IMR-90 (cell line): ENCODE results near the gene TBC1D4. TPM values are rescaled to one million over a fixed set of nuclear protein-coding genes. Genes with fewer than 3 reads are reported as not detected.
A peak's percentile ranks its signal among the peaks of the same experiment; 100 is the strongest.

Experiments
- ATAC-seq: fragments of 200-7000 bp; cut with Tn5 transposase; 2 replicates; pipeline ENCODE4 v1.9.1; 2020; ENCODE audit warnings: low read depth, mild to moderate bottlenecking, moderate library complexity
- BruUV-seq: library from RNA; stranded (reverse); fragments of 400-500 nt; replicated peaks from 2 replicates; lab custom pipeline; 2021; lab: Mats Ljungman, UMichigan
- CTCF ChIA-PET: fragments of 300-600 bp; formaldehyde crosslinking; extraction: SDS; loops from one replicate; lab custom pipeline; 2021; ENCODE audit warnings: antibody characterized with exemption; lab: Yijun Ruan, JAX
- POLR2A ChIA-PET: fragments of 300-600 bp; sonication (Branson Sonifier 250); formaldehyde crosslinking; loops from one replicate; lab custom pipeline; 2022; ENCODE audit warnings: antibody characterized with exemption; ENCODE audit not compliant: unreplicated experiment; lab: Charles Lee
- DNase-seq: peaks from one replicate; pipeline ENCODE4 v3.0.0; 2013
- H2AFZ ChIP-seq: replicated peaks from 2 replicates; pipeline ENCODE3; 2013; ENCODE audit warnings: low read length, mild to moderate bottlenecking; ENCODE audit not compliant: poor library complexity
- H2AK5ac ChIP-seq: 2 replicates; pipeline ENCODE4 v1.6.1; 2013; ENCODE audit warnings: low read depth, low read length, inconsistent platforms
- H2AK9ac ChIP-seq: replicated peaks from 2 replicates; pipeline ENCODE3; 2013; ENCODE audit warnings: mild to moderate bottlenecking, low read depth, low read length, moderate library complexity; ENCODE audit not compliant: poor library complexity
- H2BK120ac ChIP-seq: 2 replicates; pipeline ENCODE4 v1.6.1; 2013; ENCODE audit warnings: low read depth, low read length, inconsistent platforms
- H2BK15ac ChIP-seq: 3 replicates; pipeline ENCODE4 v1.6.1; 2013; ENCODE audit warnings: low read depth, low read length, inconsistent platforms
- H2BK20ac ChIP-seq: 2 replicates; pipeline ENCODE4 v1.6.1; 2013; ENCODE audit warnings: low read depth, mild to moderate bottlenecking, inconsistent platforms, low read length, moderate library complexity
- H2BK5ac ChIP-seq: 2 replicates; pipeline ENCODE4 v1.6.1; 2013; ENCODE audit warnings: mild to moderate bottlenecking, low read depth, low read length, inconsistent platforms; ENCODE audit not compliant: poor library complexity, severe bottlenecking
- H3K14ac ChIP-seq: replicated peaks from 2 replicates; pipeline ENCODE4 v1.6.1; 2013; ENCODE audit warnings: low read depth, low read length, inconsistent platforms
- H3K18ac ChIP-seq: 2 replicates; pipeline ENCODE4 v1.6.1; 2013; ENCODE audit warnings: low read depth, low read length, control low read depth
- H3K23ac ChIP-seq: 2 replicates; pipeline ENCODE4 v1.6.1; 2013; ENCODE audit warnings: low read depth, low read length, inconsistent platforms
- H3K27ac ChIP-seq: 2 replicates; pipeline ENCODE4 v1.5.1; 2013; ENCODE audit warnings: mild to moderate bottlenecking, control low read depth, low read length; ENCODE audit not compliant: insufficient read depth
- H3K27me3 ChIP-seq: 2 replicates; pipeline ENCODE4 v1.6.1; 2013; ENCODE audit warnings: low read length; ENCODE audit not compliant: control insufficient read depth, insufficient read depth
- H3K36me3 ChIP-seq: 2 replicates; pipeline ENCODE4 v1.6.1; 2013; ENCODE audit warnings: low read length, mixed read lengths; ENCODE audit not compliant: control insufficient read depth, insufficient read depth
- H3K4ac ChIP-seq: 2 replicates; pipeline ENCODE4 v1.6.1; 2013; ENCODE audit warnings: low read depth, low read length, inconsistent platforms
- H3K4me1 ChIP-seq: 2 replicates; pipeline ENCODE4 v1.6.1; 2013; ENCODE audit warnings: low read length, mixed read lengths; ENCODE audit not compliant: control insufficient read depth, insufficient read depth
- H3K4me2 ChIP-seq: 2 replicates; pipeline ENCODE4 v1.6.1; 2013; ENCODE audit warnings: low read depth, mild to moderate bottlenecking, control low read depth, low read length, moderate library complexity
- H3K4me3 ChIP-seq: 2 replicates; pipeline ENCODE4 v1.5.1; 2013; ENCODE audit warnings: low read depth, mild to moderate bottlenecking, control low read depth, low read length, moderate library complexity; ENCODE audit not compliant: insufficient read depth
- H3K56ac ChIP-seq: 2 replicates; pipeline ENCODE4 v1.6.1; 2013; ENCODE audit warnings: low read length, inconsistent platforms; ENCODE audit not compliant: insufficient read depth; ENCODE audit errors: extremely low read depth
- H3K79me1 ChIP-seq, 2 experiments: 2 replicates each; pipeline ENCODE4 v1.6.1; 2013; ENCODE audit warnings: low read length in 2 of 2, inconsistent platforms in 1 of 2, low read depth in 1 of 2
- H3K9ac ChIP-seq: 2 replicates; pipeline ENCODE4 v1.6.1; 2013; ENCODE audit warnings: low read depth, low read length, control low read depth
- H3K9me1 ChIP-seq: 2 replicates; pipeline ENCODE4 v1.6.1; 2013; ENCODE audit warnings: low read length, inconsistent platforms; ENCODE audit not compliant: insufficient read depth
- H3K9me3 ChIP-seq: 2 replicates; pipeline ENCODE4 v1.6.1; 2013; ENCODE audit warnings: low read length; ENCODE audit not compliant: control insufficient read depth, insufficient read depth
- H4K20me1 ChIP-seq: 2 replicates; pipeline ENCODE4 v1.6.1; 2013; ENCODE audit warnings: low read length, inconsistent platforms; ENCODE audit not compliant: insufficient read depth
- H4K5ac ChIP-seq: 2 replicates; pipeline ENCODE4 v1.6.1; 2013; ENCODE audit warnings: mild to moderate bottlenecking, low read depth, low read length, control low read depth
- H4K8ac ChIP-seq, 2 experiments: 2 replicates each; pipeline ENCODE4 v1.6.1; 2013; ENCODE audit warnings: low read depth in 2 of 2, low read length in 2 of 2, control low read depth in 1 of 2, inconsistent platforms in 1 of 2
- H4K91ac ChIP-seq: 2 replicates; pipeline ENCODE4 v1.6.1; 2013; ENCODE audit warnings: low read depth, low read length, inconsistent platforms; ENCODE audit not compliant: insufficient read depth
- BHLHE40 ChIP-seq: fragments of 150-350 bp; IDR thresholded peaks from 2 replicates; pipeline ENCODE4 v1.6.1; 2016; ENCODE audit warnings: mild to moderate bottlenecking, low read depth, low read length
- CEBPB ChIP-seq: IDR thresholded peaks from 2 replicates; pipeline ENCODE4 v1.6.1; 2012; ENCODE audit warnings: low read depth, low read length, improper control_type of control experiment
- FOS ChIP-seq: fragments of 150-350 bp; IDR thresholded peaks from 2 replicates; pipeline ENCODE4 v1.6.1; 2016; ENCODE audit warnings: low read depth, low read length
- MAFK ChIP-seq: IDR thresholded peaks from 2 replicates; pipeline ENCODE4 v1.6.1; 2012; ENCODE audit warnings: low read depth, low read length, improper control_type of control experiment
- MAZ ChIP-seq: IDR thresholded peaks from 2 replicates; pipeline ENCODE4 v1.6.1; 2012; ENCODE audit warnings: low read depth, mild to moderate bottlenecking, low read length, improper control_type of control experiment, moderate library complexity, borderline replicate concordance
- MXI1 ChIP-seq: IDR thresholded peaks from 2 replicates; pipeline ENCODE4 v1.6.1; 2012; ENCODE audit warnings: low read depth, mild to moderate bottlenecking, low read length, moderate library complexity, borderline replicate concordance
- NFE2L2 ChIP-seq: fragments of 150-350 bp; IDR thresholded peaks from 2 replicates; pipeline ENCODE4 v1.6.1; 2016; ENCODE audit warnings: low read depth, mild to moderate bottlenecking, low read length
- POLR2A ChIP-seq: IDR thresholded peaks from 2 replicates; pipeline ENCODE4 v1.6.1; 2012; ENCODE audit warnings: mild to moderate bottlenecking, low read depth, low read length
- RAD21 ChIP-seq: IDR thresholded peaks from 2 replicates; pipeline ENCODE4 v1.6.1; 2012; ENCODE audit warnings: low read length, improper control_type of control experiment
- RCOR1 ChIP-seq: IDR thresholded peaks from 2 replicates; pipeline ENCODE4 v1.6.1; 2012; ENCODE audit warnings: mild to moderate bottlenecking, low read length, improper control_type of control experiment; ENCODE audit not compliant: insufficient replicate concordance
- RFX5 ChIP-seq: IDR thresholded peaks from 2 replicates; pipeline ENCODE4 v1.8.0; 2012; ENCODE audit warnings: low read depth, mild to moderate bottlenecking, low read length, moderate library complexity
- SMC3 ChIP-seq: fragments of 150-350 bp; IDR thresholded peaks from 2 replicates; pipeline ENCODE4 v1.6.1; 2016; ENCODE audit warnings: low read depth, mild to moderate bottlenecking, antibody characterized with exemption, low read length, moderate library complexity
- WGBS, 2 experiments: methylation state at CpG; one replicate each; pipeline versions ENCODE4 v1.1.5 to v1.1.7; 2013; ENCODE audit warnings: missing lambda C conversion rate in 2 of 2; ENCODE audit not compliant: insufficient read length in 1 of 2; ENCODE audit errors: extremely low coverage in 2 of 2; 5-methylcytosine and 5-hydroxymethylcytosine counted together
- dilution Hi-C: fragments of 300-500 bp; cut with HindIII; formaldehyde crosslinking; loops from one replicate; pipeline ENCODE4 v1.14.3; 2018; ENCODE audit warnings: low sequenced_read_pairs; ENCODE audit not compliant: unreplicated experiment
- in situ Hi-C: fragments of 300-500 bp; cut with MboI; formaldehyde crosslinking; loops from 3 replicates; pipeline ENCODE4 v1.14.3; 2019; ENCODE audit warnings: low sequenced_read_pairs, inconsistent platforms, mixed read lengths
- intact Hi-C: fragments of 100-400 bp; cut with micrococcal nuclease; formaldehyde crosslinking; loops from 2 replicates; pipeline ENCODE4 v1.10.0; 2022
- polyA plus RNA-seq, 3 experiments: library from polyadenylated mRNA; depleted of rRNA; stranded (reverse); fragments of >200 nt; gene quantifications; 2 replicates each; pipeline ENCODE4 v1.2.3, GENCODE V29; 2012; ENCODE audit warnings: low replicate concordance in 1 of 3
- total RNA-seq: library from RNA; depleted of rRNA; stranded (reverse); fragments of >200 nt; gene quantifications from 2 replicates; pipeline ENCODE4 v1.2.3, GENCODE V29; 2012
- TF ChIP-seq, protein P1 (sequence below): conservative IDR thresholded peaks from 2 replicates; pipeline ENCODE4 v1.5.1; 2012; ENCODE audit warnings: mild to moderate bottlenecking, low read depth, low read length, improper control_type of control experiment
- TF ChIP-seq, protein P2 (sequence below): fragments of 150-350 bp; IDR thresholded peaks from 2 replicates; pipeline ENCODE4 v1.6.1; 2017; ENCODE audit warnings: mild to moderate bottlenecking, antibody characterized with exemption, low read length, low read depth
- TF ChIP-seq, protein P3 (sequence below): fragments of 150-350 bp; IDR thresholded peaks from 2 replicates; pipeline ENCODE4 v1.6.1; 2016; ENCODE audit warnings: low read depth, mild to moderate bottlenecking, low read length, moderate library complexity, borderline replicate concordance

Gene TBC1D4
- total and polyA plus RNA-seq, 2 of the 4 experiments (the other 2 are of a cell fraction), result 7.5 to 22.8 TPM

DNA sequence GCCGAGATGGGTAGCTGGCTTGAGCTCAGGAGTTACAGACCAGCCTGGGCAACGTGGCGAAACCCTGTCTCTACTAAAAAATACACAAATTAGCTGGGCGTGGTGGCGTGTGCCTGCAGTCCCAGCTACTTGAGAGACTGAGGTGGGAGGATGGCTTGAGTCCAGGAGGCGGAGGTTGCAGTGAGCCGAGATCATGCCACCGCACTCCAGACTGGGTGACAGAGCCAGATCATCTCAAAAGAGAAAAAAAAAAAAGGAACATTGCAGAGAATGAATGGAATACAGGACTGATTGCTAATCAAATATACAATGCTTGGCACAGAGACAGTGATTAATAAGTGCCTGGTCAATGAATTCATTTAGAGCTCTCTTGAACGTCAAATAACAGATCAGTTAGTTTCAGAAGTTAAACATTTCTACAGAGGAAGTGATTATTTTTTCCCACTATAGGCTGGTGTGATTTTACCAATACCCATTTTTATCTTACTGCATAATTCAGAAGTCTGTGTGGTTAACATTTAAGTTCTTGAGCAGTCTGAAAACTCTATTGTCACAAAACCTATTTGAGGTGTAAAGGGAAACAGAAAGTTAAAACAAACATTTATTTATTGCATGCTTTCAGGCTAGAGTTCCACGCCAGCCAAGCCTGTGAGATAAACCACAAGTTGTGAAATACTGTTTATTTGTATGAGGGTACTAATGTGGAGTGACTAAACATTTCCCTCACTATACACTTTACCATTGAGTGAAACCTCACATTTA, 7.7 kb upstream of the TBC1D4 start:
- no TSS peak for BruUV-seq
- Histone ChIP-seq H3K14ac (no peak overlapping the region), H3K9me1 (0 out of 2 replicates have a peak, but pooled peaks cover 6% of the 10 kb centered on the region), H3K9ac (no peak overlapping the region), H4K20me1 (no peaks in the 10 kb centered on the region), H3K4me3 (no peak overlapping the region), H3K23ac (no peak overlapping the region), H3K4ac (no peak overlapping the region), H4K91ac (no peak overlapping the region), H3K36me3 (no peaks in the 10 kb centered on the region), H4K5ac (no peak overlapping the region), H3K9me3 (peaks cover 3% of the 10 kb centered on the region; the same call in 1 of the 2 replicates), H2BK5ac (no peak overlapping the region), H2BK120ac (no peak overlapping the region), H3K27me3 (no peaks in the 10 kb centered on the region), H3K79me1 (no peaks in the 10 kb centered on the region), H2BK20ac (0 out of 2 replicates have a peak overlapping the region, but pooled peaks have one; percentile 5), H2AK5ac (no peak overlapping the region), H3K4me2 (peak overlapping the region; percentile 28; the same call in 1 of the 2 replicates), H2AFZ (no peak overlapping the region), H3K18ac (no peak overlapping the region), H3K27ac (no peak overlapping the region), H2BK15ac (no peak overlapping the region), H2AK9ac (no peak overlapping the region), H3K56ac (no peak overlapping the region), H3K4me1 (peaks cover 5% of the 10 kb centered on the region; the same call in 1 of the 2 replicates), H4K8ac (no peak overlapping the region)
- CTCF ChIA-PET, result no interaction called here
- ATAC-seq (peak; percentile 50), DNase-seq (peak; percentile 69)
- WGBS, 2 experiments, result no CpG with 5 or more reads among the region's 10 CpGs
- dilution Hi-C loops, result no loop called here
- POLR2A ChIA-PET, result no interaction called here
- intact Hi-C loops, result no loop called here
- in situ Hi-C loops, result no loop called here
- TF ChIP-seq FOS (no peak), RCOR1 (no peak), BHLHE40 (peak; percentile 42; the same call in 1 of the 2 replicates), RAD21 (no peak), RFX5 (no peak), NFE2L2 (0 out of 2 replicates have a peak, but pooled peaks have one; percentile 3), MXI1 (no peak), MAZ (no peak), MAFK (no peak), CEBPB (peak; percentile 93), POLR2A (no peak), SMC3 (no peak)
- TF ChIP-seq, protein P1, sequence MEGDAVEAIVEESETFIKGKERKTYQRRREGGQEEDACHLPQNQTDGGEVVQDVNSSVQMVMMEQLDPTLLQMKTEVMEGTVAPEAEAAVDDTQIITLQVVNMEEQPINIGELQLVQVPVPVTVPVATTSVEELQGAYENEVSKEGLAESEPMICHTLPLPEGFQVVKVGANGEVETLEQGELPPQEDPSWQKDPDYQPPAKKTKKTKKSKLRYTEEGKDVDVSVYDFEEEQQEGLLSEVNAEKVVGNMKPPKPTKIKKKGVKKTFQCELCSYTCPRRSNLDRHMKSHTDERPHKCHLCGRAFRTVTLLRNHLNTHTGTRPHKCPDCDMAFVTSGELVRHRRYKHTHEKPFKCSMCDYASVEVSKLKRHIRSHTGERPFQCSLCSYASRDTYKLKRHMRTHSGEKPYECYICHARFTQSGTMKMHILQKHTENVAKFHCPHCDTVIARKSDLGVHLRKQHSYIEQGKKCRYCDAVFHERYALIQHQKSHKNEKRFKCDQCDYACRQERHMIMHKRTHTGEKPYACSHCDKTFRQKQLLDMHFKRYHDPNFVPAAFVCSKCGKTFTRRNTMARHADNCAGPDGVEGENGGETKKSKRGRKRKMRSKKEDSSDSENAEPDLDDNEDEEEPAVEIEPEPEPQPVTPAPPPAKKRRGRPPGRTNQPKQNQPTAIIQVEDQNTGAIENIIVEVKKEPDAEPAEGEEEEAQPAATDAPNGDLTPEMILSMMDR, result no peak
- TF ChIP-seq, protein P2, sequence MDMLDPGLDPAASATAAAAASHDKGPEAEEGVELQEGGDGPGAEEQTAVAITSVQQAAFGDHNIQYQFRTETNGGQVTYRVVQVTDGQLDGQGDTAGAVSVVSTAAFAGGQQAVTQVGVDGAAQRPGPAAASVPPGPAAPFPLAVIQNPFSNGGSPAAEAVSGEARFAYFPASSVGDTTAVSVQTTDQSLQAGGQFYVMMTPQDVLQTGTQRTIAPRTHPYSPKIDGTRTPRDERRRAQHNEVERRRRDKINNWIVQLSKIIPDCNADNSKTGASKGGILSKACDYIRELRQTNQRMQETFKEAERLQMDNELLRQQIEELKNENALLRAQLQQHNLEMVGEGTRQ, result no peak
- TF ChIP-seq, protein P3, sequence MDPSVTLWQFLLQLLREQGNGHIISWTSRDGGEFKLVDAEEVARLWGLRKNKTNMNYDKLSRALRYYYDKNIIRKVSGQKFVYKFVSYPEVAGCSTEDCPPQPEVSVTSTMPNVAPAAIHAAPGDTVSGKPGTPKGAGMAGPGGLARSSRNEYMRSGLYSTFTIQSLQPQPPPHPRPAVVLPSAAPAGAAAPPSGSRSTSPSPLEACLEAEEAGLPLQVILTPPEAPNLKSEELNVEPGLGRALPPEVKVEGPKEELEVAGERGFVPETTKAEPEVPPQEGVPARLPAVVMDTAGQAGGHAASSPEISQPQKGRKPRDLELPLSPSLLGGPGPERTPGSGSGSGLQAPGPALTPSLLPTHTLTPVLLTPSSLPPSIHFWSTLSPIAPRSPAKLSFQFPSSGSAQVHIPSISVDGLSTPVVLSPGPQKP, result no peak
